ENCODE measurements around the gene GRK5.

GRCh38 chr10:119215371-119215770, 8.0 kb downstream of the GRK5 start:
- TF ChIP-seq CTCF (IDR thresholded peaks at IDR 0.05) (no peak), POLR2AphosphoS5 (IDR thresholded peaks at IDR 0.05) (no peak)

Measured in prostate gland (tissue), 2 donors.